Sigmoid colon (tissue), 7 donors: ENCODE measurements around the gene MOK. TPM values are rescaled to one million over a fixed set of nuclear protein-coding genes. Genes with fewer than 3 reads are reported as not detected.

ENCODE experiments used
- DNase-seq: peaks from one replicate; pipeline ENCODE4 v3.0.0-alpha.2; 2019
- H3K27ac ChIP-seq, 4 donors: fragments of 200-600 bp; sonication (generic); one replicate each; pipeline ENCODE4 v1.5.1; 2016 to 2019; ENCODE audit warnings: mild to moderate bottlenecking in 1 of 4
- H3K27me3 ChIP-seq, 3 donors: fragments of 200-600 bp; sonication (generic); one replicate each; pipeline ENCODE4 v1.5.1; 2019; ENCODE audit warnings: mild to moderate bottlenecking in 1 of 3
- H3K36me3 ChIP-seq, 4 donors: fragments of 200-600 bp; sonication (generic); one replicate each; pipeline ENCODE4 v1.5.1; 2016 to 2019
- H3K4me1 ChIP-seq, 4 donors: fragments of 200-600 bp; sonication (generic); one replicate each; pipeline ENCODE4 v1.5.1; 2017 to 2019
- H3K4me3 ChIP-seq, 4 donors: fragments of 200-600 bp; sonication (generic); one replicate each; pipeline ENCODE4 v1.5.1; 2017 to 2019; ENCODE audit warnings: mild to moderate bottlenecking in 2 of 4, moderate library complexity in 1 of 4
- H3K9me3 ChIP-seq, 4 donors: fragments of 200-600 bp in 3 of 4; sonication (generic) in 3 of 4; one replicate each; pipeline versions ENCODE4 v1.5.1 to v1.6.1; 2013 to 2019
- CTCF ChIP-seq, 4 experiments: fragments of 450-650 bp in 3 of 4; fragments of 200-600 bp in 1 of 4; IDR thresholded peaks; one replicate each; pipeline ENCODE4 v1.5.1; 2016 to 2019; ENCODE audit warnings: antibody characterized with exemption in 4 of 4, mild to moderate bottlenecking in 3 of 4, moderate library complexity in 2 of 4
- EP300 ChIP-seq, 4 donors: sonication (generic); formaldehyde crosslinking; IDR thresholded peaks; one replicate each; pipeline ENCODE4 v1.6.1; 2017; ENCODE audit warnings: antibody characterized with exemption in 4 of 4
- POLR2A ChIP-seq, 2 donors: fragments of 450-650 bp; IDR thresholded peaks; one replicate each; pipeline ENCODE4 v1.6.1; 2016; ENCODE audit warnings: antibody characterized with exemption in 2 of 2, mild to moderate bottlenecking in 2 of 2, moderate library complexity in 2 of 2
- POLR2AphosphoS5 ChIP-seq, 4 donors: sonication (generic); formaldehyde crosslinking; IDR thresholded peaks; one replicate each; pipeline ENCODE4 v1.6.1; 2017; ENCODE audit warnings: antibody characterized with exemption in 4 of 4
- WGBS, 2 donors: extraction: QIAGEN DNeasy Blood & Tissue Kit; methylation state at CpG; one replicate each; pipeline ENCODE4 v1.1.7; 2013; 5-methylcytosine and 5-hydroxymethylcytosine counted together
- intact Hi-C: fragments of 100-400 bp; cut with DNase I; formaldehyde crosslinking; loops from one replicate; pipeline ENCODE4 v1.15.1; 2023
- polyA plus RNA-seq, 3 donors: library from polyadenylated mRNA; stranded (reverse); fragments of 200-250 nt; gene quantifications; one replicate each; pipeline ENCODE4 v1.2.3, GENCODE V29; 2013
- total RNA-seq, 4 donors: library from RNA; depleted of rRNA; stranded (reverse); fragments of >200 nt; gene quantifications; one replicate each; pipeline ENCODE4 v1.1.0, GENCODE V29; 2016
- donor health status: healthy with polysubstance abuse.
- donor health status: Bipolar disorder and iron deficiency.
- donor health status: healthy.

MOK gene
- total and polyA plus RNA-seq, 7 donors: 1.8 to 17.2 (median 9.4) TPM

DNA sequence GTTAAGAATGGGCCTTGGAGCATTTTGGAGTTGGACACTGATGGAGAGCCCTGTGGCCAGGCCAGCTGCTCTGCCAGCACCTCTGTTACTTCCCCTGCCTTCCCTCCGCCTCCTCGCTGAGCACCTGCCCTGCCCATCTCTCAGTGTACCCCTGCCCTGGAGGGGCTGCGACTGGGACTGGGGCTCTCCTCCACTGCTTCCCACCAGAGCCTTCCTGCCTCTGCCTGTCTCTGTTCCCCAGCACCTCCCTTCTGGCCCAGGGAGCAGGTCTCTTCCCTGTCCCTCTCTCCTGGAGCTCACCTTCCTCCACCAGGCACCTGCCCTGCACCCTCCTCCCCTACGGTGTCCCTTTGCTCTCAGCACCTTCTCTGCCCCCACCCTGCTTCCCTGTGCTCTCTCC, 103.2 kb downstream of the MOK start:
- Histone ChIP-seq H3K4me3 (no peak overlapping the region), H3K36me3 (peaks cover 0 to 44% (median 6%) of the 10 kb centered on the region in 4 donors), H3K4me1 (no peaks in the 10 kb centered on the region), H3K27ac (no peak overlapping the region), H3K9me3 (no peaks in the 10 kb centered on the region), H3K27me3 (no peaks in the 10 kb centered on the region)
- TF ChIP-seq POLR2AphosphoS5 (IDR thresholded peaks at IDR 0.05): no peak
- WGBS, 2 donors: 91 to 94% methylated on average over 4 of the region's 4 CpGs
- intact Hi-C loops: no loop called here
- DNase-seq: peak; percentile 47

DNA sequence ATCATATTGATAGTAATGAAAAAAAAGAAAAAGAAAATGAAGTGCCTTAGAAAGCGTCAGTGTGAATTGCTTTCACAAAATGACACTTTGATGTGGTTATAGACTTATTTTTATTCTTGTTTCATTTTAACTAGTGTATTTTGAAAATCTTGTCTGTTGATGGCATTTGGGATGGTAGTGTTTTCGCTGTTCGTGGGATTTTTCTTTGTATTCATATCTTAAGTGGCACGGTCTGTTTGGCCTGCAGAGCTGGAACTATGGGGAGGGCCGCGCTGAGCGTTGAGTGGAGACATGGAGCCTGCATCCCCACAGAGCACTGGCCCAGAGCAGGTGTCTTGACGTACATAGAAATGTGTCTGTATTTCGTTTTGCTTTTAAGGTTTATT, 103.6 kb downstream of the MOK start:
- no peaks in the 10 kb centered on the region for H3K27me3 ChIP-seq
- intact Hi-C loops: no loop called here
- H3K4me1 ChIP-seq: no peaks in the 10 kb centered on the region
- DNase-seq: no peak
- no peak overlapping the region for H3K4me3 ChIP-seq
- WGBS, 2 donors: 77 to 92% methylated on average over 9 of the region's 9 CpGs
- TF ChIP-seq POLR2A (IDR thresholded peaks at IDR 0.05) (no peak), EP300 (IDR thresholded peaks at IDR 0.05) (no peak), CTCF (IDR thresholded peaks at IDR 0.05) (no peak), POLR2AphosphoS5 (IDR thresholded peaks at IDR 0.05) (no peak)
- H3K27ac ChIP-seq: no peak overlapping the region
- peaks cover 0 to 47% (median 6%) of the 10 kb centered on the region in 4 donors for H3K36me3 ChIP-seq
- no peaks in the 10 kb centered on the region for H3K9me3 ChIP-seq

GRCh38 chr14:102200690-102201352, 104.1 kb downstream of the MOK start:
- Histone ChIP-seq H3K27me3 (no peaks in the 10 kb centered on the region), H3K27ac (no peak overlapping the region), H3K36me3 (peaks cover 0 to 46% (median 6%) of the 10 kb centered on the region in 4 donors), H3K4me1 (peaks cover 0 to 3% (median 0%) of the 10 kb centered on the region in 4 donors), H3K4me3 (no peak overlapping the region), H3K9me3 (no peaks in the 10 kb centered on the region)
- intact Hi-C loops: no loop called here
- WGBS, 2 donors: 74 to 87% methylated on average over 9 of the region's 9 CpGs
- no peak for TF ChIP-seq POLR2AphosphoS5 (IDR thresholded peaks at IDR 0.05)
- no peak for TF ChIP-seq EP300 (IDR thresholded peaks at IDR 0.05)
- no peak for TF ChIP-seq CTCF (IDR thresholded peaks at IDR 0.05)
- no peak for TF ChIP-seq POLR2A (IDR thresholded peaks at IDR 0.05)
- DNase-seq: peak; percentile 55

DNA sequence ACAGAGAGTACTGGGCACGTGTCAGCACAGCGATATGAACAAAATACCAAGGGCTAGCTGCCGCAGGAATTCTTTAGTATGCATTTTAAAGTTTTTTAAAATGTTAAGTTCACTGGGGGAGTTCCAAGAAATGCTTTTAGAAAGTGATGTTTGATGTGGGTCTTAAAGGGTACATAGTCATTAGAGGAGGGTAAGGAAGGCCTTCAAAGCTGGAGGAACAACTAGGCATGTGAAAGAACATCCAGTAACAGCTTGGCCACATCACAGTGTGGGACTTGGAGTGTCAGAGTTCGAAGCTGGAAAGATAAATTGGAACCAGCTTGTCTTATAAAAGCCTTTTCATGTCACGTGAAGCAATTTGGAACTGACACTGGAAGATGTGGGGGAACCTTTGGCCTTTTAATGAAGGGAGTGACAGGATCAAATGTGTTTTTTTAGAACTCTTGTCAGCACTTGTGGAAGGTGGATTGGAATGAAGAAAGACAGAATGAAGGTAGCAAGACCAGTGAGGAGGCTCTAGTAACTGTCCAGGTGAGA, 107.6 kb downstream of the MOK start:
- no peak overlapping the region for H3K4me3 ChIP-seq
- intact Hi-C loops: no loop called here
- H3K27me3 ChIP-seq: no peaks in the 10 kb centered on the region
- DNase-seq: no peak
- H3K9me3 ChIP-seq: no peaks in the 10 kb centered on the region
- no peak overlapping the region for H3K27ac ChIP-seq
- TF ChIP-seq CTCF (IDR thresholded peaks at IDR 0.05) (no peak), POLR2AphosphoS5 (IDR thresholded peaks at IDR 0.05) (no peak), EP300 (IDR thresholded peaks at IDR 0.05) (no peak), POLR2A (IDR thresholded peaks at IDR 0.05) (no peak)
- 84 to 87% methylated on average over 5 of the region's 5 CpGs for WGBS, 2 donors
- peaks cover 0 to 27% (median 2%) of the 10 kb centered on the region in 4 donors for H3K36me3 ChIP-seq
- peaks cover 0 to 20% (median 9%) of the 10 kb centered on the region in 4 donors for H3K4me1 ChIP-seq

DNA sequence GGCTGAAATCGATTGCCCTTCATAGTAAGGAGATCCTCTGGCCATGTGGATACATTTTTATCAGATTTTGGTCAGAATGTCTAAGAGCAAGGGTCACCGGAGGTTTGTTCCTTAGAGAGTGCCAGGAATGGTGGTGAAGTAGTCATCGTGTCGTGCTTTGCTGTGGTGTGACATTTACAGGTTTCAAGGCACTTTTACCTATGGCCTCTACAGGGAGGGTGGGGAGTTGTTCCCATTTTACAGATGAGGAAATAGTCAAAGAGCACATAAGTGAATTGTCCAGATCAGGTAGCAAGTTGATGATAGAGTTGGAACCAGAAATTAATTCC, 108.1 kb downstream of the MOK start:
- no peak for DNase-seq
- Histone ChIP-seq H3K36me3 (peaks cover 0 to 27% (median 2%) of the 10 kb centered on the region in 4 donors), H3K4me3 (no peak overlapping the region), H3K27me3 (no peaks in the 10 kb centered on the region), H3K4me1 (peaks cover 0 to 20% (median 9%) of the 10 kb centered on the region in 4 donors), H3K9me3 (no peaks in the 10 kb centered on the region), H3K27ac (no peak overlapping the region)
- intact Hi-C loops: no loop called here
- WGBS, 2 donors: 78 to 84% methylated on average over 4 of the region's 4 CpGs
- no peak for TF ChIP-seq POLR2AphosphoS5 (IDR thresholded peaks at IDR 0.05)
- TF ChIP-seq EP300 (IDR thresholded peaks at IDR 0.05): no peak
- no peak for TF ChIP-seq CTCF (IDR thresholded peaks at IDR 0.05)
- no peak for TF ChIP-seq POLR2A (IDR thresholded peaks at IDR 0.05)
